Measurements from ENCODE around the gene CERS1.

Gene CERS1

GRCh38 chr19:18869023-18869618, 26.8 kb downstream of the CERS1 start:
- DNase-seq, result no peak

GRCh38 chr19:18868380-18869022, 27.5 kb downstream of the CERS1 start:
- no peak for DNase-seq

GRCh38 chr19:18867751-18868150, 28.2 kb downstream of the CERS1 start:
- DNase-seq, result no peak

- DNase-seq, result no peak
Measured at GRCh38 chr19:18867199-18867598, 28.8 kb downstream of the CERS1 start.

- no peak for DNase-seq
Measured at GRCh38 chr19:18866800-18867123, 29.2 kb downstream of the CERS1 start.

- DNase-seq, result peak; percentile 67
Measured at GRCh38 chr19:18865973-18866799, 29.8 kb downstream of the CERS1 start.

GRCh38 chr19:18865106-18865972, 30.6 kb downstream of the CERS1 start:
- DNase-seq, result no peak

- DNase-seq, result no peak
Measured at GRCh38 chr19:18863843-18864362, 32.1 kb downstream of the CERS1 start.

- DNase-seq, result no peak
Measured at GRCh38 chr19:18862976-18863842, 32.7 kb downstream of the CERS1 start.

- DNase-seq, result no peak
Measured at GRCh38 chr19:18861917-18862316, 34.0 kb downstream of the CERS1 start.

- no peak for DNase-seq
Measured at GRCh38 chr19:18861235-18861634, 34.7 kb downstream of the CERS1 start.

GRCh38 chr19:18860725-18861124, 35.2 kb downstream of the CERS1 start:
- no peak for DNase-seq

- DNase-seq, result no peak
Measured at GRCh38 chr19:18860302-18860700, 35.7 kb downstream of the CERS1 start.

- DNase-seq, result no peak
Measured at GRCh38 chr19:18859676-18860301, 36.2 kb downstream of the CERS1 start.

- DNase-seq, result no peak
Measured at GRCh38 chr19:18858906-18859646, 36.9 kb downstream of the CERS1 start.

GRCh38 chr19:18857223-18857622, 38.7 kb downstream of the CERS1 start:
- no peak for DNase-seq

GRCh38 chr19:18856385-18857126, 39.4 kb downstream of the CERS1 start:
- no peak for DNase-seq

GRCh38 chr19:18855647-18856384, 40.1 kb downstream of the CERS1 start:
- DNase-seq, result no peak

- no peak for DNase-seq
Measured at GRCh38 chr19:18854982-18855381, 41.0 kb downstream of the CERS1 start.

Data from activated CD4-positive, alpha-beta T cell treated with anti-CD3 and anti-CD28 coated beads, Interleukin-2, Interleukin-6, amounts not matched to agents 100 ng/mL and 50 ng/mL, durations not matched to agents 16 hours and 8 hours (primary cell).